Astrocyte (in vitro differentiated cells and primary cell): ENCODE measurements around the gene USP32. TPM values are rescaled to one million over a fixed set of nuclear protein-coding genes. Genes with fewer than 3 reads are reported as not detected.

Experiments used
- DNase-seq: peaks from one replicate; pipeline ENCODE4 v3.0.0-alpha.2; 2010; ENCODE audit warnings: low read depth
- FAIRE-seq: peaks from 2 replicates; lab custom pipeline; 2011; peaks lifted over from hg19 to GRCh38; lab: Jason Lieb, UNC
- H2AFZ ChIP-seq: 2 replicates; pipeline ENCODE4 v1.6.0; 2012; ENCODE audit warnings: low read depth, low read length, inconsistent platforms
- H3K27ac ChIP-seq: 2 replicates; pipeline ENCODE4 v1.5.1; 2011; ENCODE audit warnings: low read depth, low read length, inconsistent platforms
- H3K27me3 ChIP-seq: 2 replicates; pipeline ENCODE4 v1.6.0; 2011; ENCODE audit warnings: low read length, inconsistent platforms; ENCODE audit not compliant: insufficient read depth
- H3K36me3 ChIP-seq: 2 replicates; pipeline ENCODE4 v1.5.1; 2011; ENCODE audit warnings: low read length, inconsistent platforms; ENCODE audit not compliant: insufficient read depth
- H3K4me1 ChIP-seq: 2 replicates; pipeline ENCODE4 v1.5.1; 2011; ENCODE audit warnings: low read length, inconsistent platforms; ENCODE audit not compliant: insufficient read depth
- H3K4me2 ChIP-seq: 2 replicates; pipeline ENCODE4 v1.6.0; 2012; ENCODE audit warnings: low read length, inconsistent platforms
- H3K4me3 ChIP-seq: 2 replicates; pipeline ENCODE4 v1.5.1; 2011; ENCODE audit warnings: low read depth, mild to moderate bottlenecking, low read length, inconsistent platforms; ENCODE audit not compliant: insufficient read depth
- H3K79me2 ChIP-seq: 2 replicates; pipeline ENCODE4 v1.6.0; 2012; ENCODE audit warnings: mild to moderate bottlenecking, low read length, inconsistent platforms; ENCODE audit not compliant: insufficient read depth
- H3K9ac ChIP-seq: 2 replicates; pipeline ENCODE4 v1.6.0; 2012; ENCODE audit warnings: mild to moderate bottlenecking, low read length, inconsistent platforms
- H3K9me3 ChIP-seq: 2 replicates; pipeline ENCODE4 v1.5.1; 2012; ENCODE audit warnings: low read depth, mild to moderate bottlenecking, low read length, inconsistent platforms; ENCODE audit not compliant: insufficient read depth
- H4K20me1 ChIP-seq: 2 replicates; pipeline ENCODE4 v1.6.0; 2012; ENCODE audit warnings: low read length, inconsistent platforms; ENCODE audit not compliant: insufficient read depth
- H3K27ac Mint-ChIP-seq: one replicate; pipeline ENCODE4 v1.8.0; 2021; ENCODE audit warnings: mild to moderate bottlenecking, mixed read lengths; ENCODE audit not compliant: unreplicated experiment
- H3K27me3 Mint-ChIP-seq: one replicate; pipeline ENCODE4 v1.8.0; 2021; ENCODE audit warnings: low read depth, mixed read lengths; ENCODE audit not compliant: unreplicated experiment
- H3K36me3 Mint-ChIP-seq: one replicate; pipeline ENCODE4 v1.8.0; 2021; ENCODE audit warnings: low read depth, mixed read lengths; ENCODE audit not compliant: unreplicated experiment
- H3K4me1 Mint-ChIP-seq: one replicate; pipeline ENCODE4 v1.8.0; 2021; ENCODE audit warnings: low read depth, mixed read lengths; ENCODE audit not compliant: unreplicated experiment
- H3K4me3 Mint-ChIP-seq: one replicate; pipeline ENCODE4 v1.8.0; 2021; ENCODE audit warnings: mild to moderate bottlenecking, moderate library complexity, mixed read lengths; ENCODE audit not compliant: unreplicated experiment
- H3K9me3 Mint-ChIP-seq: one replicate; pipeline ENCODE4 v1.8.0; 2021; ENCODE audit warnings: mild to moderate bottlenecking, mixed read lengths; ENCODE audit not compliant: unreplicated experiment
- EZH2 ChIP-seq: IDR thresholded peaks from 2 replicates; pipeline ENCODE4 v1.6.1; 2012; ENCODE audit warnings: mild to moderate bottlenecking, low read length, inconsistent platforms; ENCODE audit not compliant: insufficient read depth
- total RNA-seq: library from RNA; stranded (reverse); gene quantifications from 2 replicates; pipeline ENCODE4 v1.2.1, GENCODE V29; 2021
- TF ChIP-seq, protein P1 (sequence below): IDR thresholded peaks from 2 replicates; pipeline ENCODE4 v1.5.1; 2011; ENCODE audit warnings: low read depth, mild to moderate bottlenecking, inconsistent platforms, low read length, moderate library complexity; ENCODE audit not compliant: insufficient read depth

The USP32 gene
- total RNA-seq, 1 donor from 2014 or later: 40.2 TPM

DNA sequence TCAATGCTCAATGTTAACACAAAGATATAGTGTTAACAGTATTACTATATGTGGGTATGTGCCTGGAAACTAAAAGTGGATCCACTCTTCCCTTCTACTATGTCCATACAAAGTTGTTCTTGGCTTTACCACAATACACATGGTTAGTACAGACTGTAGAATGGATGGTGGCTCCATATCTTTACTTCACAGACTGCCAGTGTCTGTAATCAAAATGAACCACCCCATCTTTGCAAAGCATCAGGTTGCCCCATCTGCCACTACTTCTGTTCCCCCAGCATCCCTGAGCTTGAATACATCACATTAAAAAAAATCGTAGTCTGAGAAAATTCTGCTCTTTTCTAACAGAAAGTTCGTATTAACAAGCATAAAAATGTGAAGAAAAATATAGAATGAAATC is 30.0 kb downstream of the USP32 start:
- no peak for FAIRE-seq
- Histone ChIP-seq H3K4me1 (peaks cover 2% of the 10 kb centered on the region), H4K20me1 (peaks cover 52% of the 10 kb centered on the region), H3K9me3 (no peaks in the 10 kb centered on the region), H3K4me2 (no peak overlapping the region), H3K36me3 (no peaks in the 10 kb centered on the region), H3K27me3 (no peaks in the 10 kb centered on the region), H2AFZ (no peak overlapping the region), H3K9ac (no peak overlapping the region), H3K27ac (no peak overlapping the region), H3K79me2 (peaks cover 63% of the 10 kb centered on the region), H3K4me3 (no peak overlapping the region)
- no peaks in the 10 kb centered on the region for H3K4me1 Mint-ChIP-seq
- TF ChIP-seq, protein P1, sequence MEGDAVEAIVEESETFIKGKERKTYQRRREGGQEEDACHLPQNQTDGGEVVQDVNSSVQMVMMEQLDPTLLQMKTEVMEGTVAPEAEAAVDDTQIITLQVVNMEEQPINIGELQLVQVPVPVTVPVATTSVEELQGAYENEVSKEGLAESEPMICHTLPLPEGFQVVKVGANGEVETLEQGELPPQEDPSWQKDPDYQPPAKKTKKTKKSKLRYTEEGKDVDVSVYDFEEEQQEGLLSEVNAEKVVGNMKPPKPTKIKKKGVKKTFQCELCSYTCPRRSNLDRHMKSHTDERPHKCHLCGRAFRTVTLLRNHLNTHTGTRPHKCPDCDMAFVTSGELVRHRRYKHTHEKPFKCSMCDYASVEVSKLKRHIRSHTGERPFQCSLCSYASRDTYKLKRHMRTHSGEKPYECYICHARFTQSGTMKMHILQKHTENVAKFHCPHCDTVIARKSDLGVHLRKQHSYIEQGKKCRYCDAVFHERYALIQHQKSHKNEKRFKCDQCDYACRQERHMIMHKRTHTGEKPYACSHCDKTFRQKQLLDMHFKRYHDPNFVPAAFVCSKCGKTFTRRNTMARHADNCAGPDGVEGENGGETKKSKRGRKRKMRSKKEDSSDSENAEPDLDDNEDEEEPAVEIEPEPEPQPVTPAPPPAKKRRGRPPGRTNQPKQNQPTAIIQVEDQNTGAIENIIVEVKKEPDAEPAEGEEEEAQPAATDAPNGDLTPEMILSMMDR: no peak
- TF ChIP-seq EZH2: no peak
- no peak overlapping the region for H3K27ac Mint-ChIP-seq
- H3K4me3 Mint-ChIP-seq: no peak overlapping the region
- no peak for DNase-seq
- no peaks in the 10 kb centered on the region for H3K9me3 Mint-ChIP-seq
- H3K27me3 Mint-ChIP-seq: no peaks in the 10 kb centered on the region
- no peaks in the 10 kb centered on the region for H3K36me3 Mint-ChIP-seq

DNA sequence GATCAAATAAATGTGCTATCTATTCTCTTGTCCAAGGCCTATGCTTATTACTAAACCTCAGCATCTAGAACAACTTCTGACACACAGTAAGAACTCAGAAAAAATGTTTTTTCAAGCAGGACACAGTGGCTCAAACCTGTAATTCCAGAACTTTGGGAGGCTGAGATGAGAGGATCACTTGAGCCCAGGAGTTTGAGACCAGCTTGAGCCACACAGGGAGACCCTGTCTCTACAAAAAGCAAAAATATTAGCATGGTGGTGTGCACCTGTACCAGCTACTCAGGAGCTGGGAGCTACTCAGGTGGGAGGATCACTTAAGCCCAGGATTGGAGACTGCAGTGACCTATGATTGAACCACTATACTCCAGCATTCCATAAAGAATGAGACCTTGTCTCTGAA is 32.5 kb downstream of the USP32 start:
- H3K4me2 ChIP-seq: no peak overlapping the region
- H3K27ac ChIP-seq: no peak overlapping the region
- FAIRE-seq (no peak), DNase-seq (no peak)
- Mint-ChIP-seq H3K4me3 (no peak overlapping the region), H3K27me3 (no peaks in the 10 kb centered on the region), H3K36me3 (no peaks in the 10 kb centered on the region), H3K4me1 (peaks cover 6% of the 10 kb centered on the region), H3K27ac (no peak overlapping the region), H3K9me3 (no peaks in the 10 kb centered on the region)
- no peaks in the 10 kb centered on the region for H3K36me3 ChIP-seq
- no peak overlapping the region for H3K9ac ChIP-seq
- H3K4me3 ChIP-seq: no peak overlapping the region
- H3K79me2 ChIP-seq: peaks cover 67% of the 10 kb centered on the region
- no peak overlapping the region for H2AFZ ChIP-seq
- H3K9me3 ChIP-seq: no peaks in the 10 kb centered on the region
- H3K27me3 ChIP-seq: no peaks in the 10 kb centered on the region
- TF ChIP-seq EZH2: no peak
- TF ChIP-seq, protein P1: no peak
- H3K4me1 ChIP-seq: peaks cover 7% of the 10 kb centered on the region
- peaks cover 73% of the 10 kb centered on the region for H4K20me1 ChIP-seq

DNA sequence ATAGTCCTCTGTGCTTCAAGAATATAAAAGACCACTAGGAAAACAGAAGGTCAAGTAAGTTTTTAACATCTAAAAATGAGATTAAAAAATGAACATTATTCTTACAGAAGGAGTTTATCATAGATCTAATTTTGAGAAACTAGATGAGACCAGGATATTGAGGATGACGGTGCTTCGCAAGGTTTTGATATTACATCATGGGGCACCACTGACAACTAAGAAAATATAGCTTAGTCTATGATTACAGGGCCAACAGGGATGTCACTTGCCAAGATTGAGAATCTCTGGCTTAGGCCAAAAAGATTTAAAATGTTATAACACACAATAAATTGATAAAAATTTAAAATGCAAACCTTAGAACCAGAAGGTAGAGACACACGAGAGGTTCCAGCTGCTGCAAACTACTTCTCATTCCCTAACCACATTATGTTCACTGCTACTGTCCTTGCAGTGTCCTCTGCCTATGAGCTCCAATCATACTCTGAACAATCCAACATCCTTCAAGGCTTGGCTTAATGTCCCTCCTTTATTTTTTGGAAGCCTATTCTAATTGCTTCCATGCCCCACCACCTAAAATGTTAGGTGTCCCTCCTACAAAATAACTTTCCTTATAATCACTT is 33.2 kb downstream of the USP32 start:
- H3K4me1 ChIP-seq: peaks cover 11% of the 10 kb centered on the region
- DNase-seq: no peak
- FAIRE-seq: no peak
- Mint-ChIP-seq H3K9me3 (no peaks in the 10 kb centered on the region), H3K4me1 (peaks cover 9% of the 10 kb centered on the region), H3K27me3 (no peaks in the 10 kb centered on the region), H3K27ac (no peak overlapping the region), H3K4me3 (no peak overlapping the region), H3K36me3 (no peaks in the 10 kb centered on the region)
- no peak overlapping the region for H2AFZ ChIP-seq
- no peaks in the 10 kb centered on the region for H3K27me3 ChIP-seq
- H3K79me2 ChIP-seq: peaks cover 62% of the 10 kb centered on the region
- no peak overlapping the region for H3K9ac ChIP-seq
- TF ChIP-seq, protein P1: no peak
- TF ChIP-seq EZH2: no peak
- no peaks in the 10 kb centered on the region for H3K9me3 ChIP-seq
- H3K36me3 ChIP-seq: no peaks in the 10 kb centered on the region
- no peak overlapping the region for H3K4me3 ChIP-seq
- peaks cover 74% of the 10 kb centered on the region for H4K20me1 ChIP-seq
- no peak overlapping the region for H3K4me2 ChIP-seq
- no peak overlapping the region for H3K27ac ChIP-seq
